HG03565 (cell line): ENCODE data around the gene DNAH1.
"Not testable (repeated sequence)": the region's sequence is repeated elsewhere in the genome, so short reads cannot be mapped to it uniquely, and the experiment has no call there.

Experiments
- ATAC-seq: cut with Tn5 transposase; IDR thresholded peaks from one replicate; pipeline ENCODE4 v1.9.1; 2021; ENCODE audit warnings: mild to moderate bottlenecking, moderate library complexity; ENCODE audit not compliant: unreplicated experiment

Gene DNAH1

DNA sequence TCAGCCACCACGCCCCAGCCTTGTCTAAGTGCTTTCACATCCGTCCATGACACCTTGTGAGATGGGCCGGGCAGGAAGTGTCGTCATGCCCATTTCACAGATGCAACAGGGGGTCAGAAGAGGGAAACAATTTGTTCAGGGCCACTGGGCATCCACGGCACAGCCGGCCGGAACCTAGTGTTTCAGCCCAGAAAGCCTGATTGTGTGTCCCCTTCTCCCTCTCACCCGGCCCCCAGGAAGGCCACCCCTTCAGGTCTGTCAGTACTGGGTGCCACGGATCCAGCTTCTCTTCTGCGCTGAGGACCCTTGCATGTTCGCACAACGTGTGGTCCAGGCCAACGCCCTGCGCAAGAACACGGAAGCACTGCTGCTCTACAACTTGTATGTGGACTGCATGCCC is 15.8 kb downstream of the DNAH1 start:
- ATAC-seq: no peak

- ATAC-seq: no peak
Observed at GRCh38 chr3:52333869-52334557, 17.9 kb downstream of the DNAH1 start.

DNA sequence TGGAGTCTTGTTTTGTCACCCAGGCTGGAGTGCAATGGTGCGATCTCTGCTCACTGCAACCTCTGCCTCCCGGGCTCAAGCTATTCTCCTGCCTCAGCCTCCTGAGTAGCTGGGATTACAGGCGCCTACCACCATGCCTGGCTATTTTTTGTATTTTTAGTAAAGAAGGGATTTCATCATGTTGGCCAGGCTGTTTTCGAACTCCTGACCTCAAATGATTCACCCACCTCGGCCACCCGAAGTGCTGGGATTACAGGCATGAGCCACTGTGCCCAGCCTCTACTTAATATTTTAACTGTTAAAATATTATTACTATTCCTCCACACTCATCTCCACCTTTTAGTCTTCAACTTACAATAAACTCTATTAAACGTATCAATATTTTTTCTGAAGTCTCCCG is 22.0 kb downstream of the DNAH1 start:
- ATAC-seq: not testable (repeated sequence)

DNA sequence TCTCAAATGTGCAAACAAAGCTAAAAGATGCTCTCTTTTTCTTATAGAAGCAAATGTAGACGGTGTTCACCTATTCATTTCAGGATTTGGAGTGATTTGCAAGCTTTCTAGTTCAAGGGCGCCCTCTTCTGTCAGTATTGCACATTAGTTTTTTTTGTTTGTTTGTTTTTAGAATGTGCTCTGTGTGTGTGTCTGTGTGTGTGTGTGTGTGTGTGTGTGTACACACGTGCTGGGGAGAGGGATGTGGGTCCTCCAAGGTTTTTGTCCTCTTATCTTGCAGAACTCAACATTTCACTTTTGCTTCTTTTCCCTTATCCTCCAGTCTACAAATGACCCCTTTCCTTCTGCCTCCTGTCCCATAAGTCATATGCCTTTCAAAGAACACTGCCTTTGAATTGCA is 23.5 kb downstream of the DNAH1 start:
- ATAC-seq: no peak

DNA sequence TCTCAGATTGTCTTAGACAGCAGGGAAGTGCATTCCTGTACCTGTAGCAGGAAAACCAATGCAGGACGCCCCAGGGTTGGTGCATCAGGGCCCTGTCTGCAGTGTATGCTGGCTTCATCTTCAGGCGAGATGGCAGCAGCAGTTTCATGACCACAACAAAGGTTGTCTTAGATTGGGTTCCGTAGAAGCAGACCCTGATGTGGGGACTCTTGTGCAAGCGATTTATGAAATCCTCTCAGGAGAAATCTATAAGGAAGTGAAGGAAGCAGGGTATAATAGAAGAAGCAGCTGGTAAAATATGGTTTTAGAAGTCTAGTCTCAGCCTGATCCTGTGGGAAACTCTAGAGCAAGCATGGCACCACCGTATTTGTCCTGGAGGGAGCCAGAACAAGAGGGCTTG is 25.0 kb downstream of the DNAH1 start:
- ATAC-seq: no peak

DNA sequence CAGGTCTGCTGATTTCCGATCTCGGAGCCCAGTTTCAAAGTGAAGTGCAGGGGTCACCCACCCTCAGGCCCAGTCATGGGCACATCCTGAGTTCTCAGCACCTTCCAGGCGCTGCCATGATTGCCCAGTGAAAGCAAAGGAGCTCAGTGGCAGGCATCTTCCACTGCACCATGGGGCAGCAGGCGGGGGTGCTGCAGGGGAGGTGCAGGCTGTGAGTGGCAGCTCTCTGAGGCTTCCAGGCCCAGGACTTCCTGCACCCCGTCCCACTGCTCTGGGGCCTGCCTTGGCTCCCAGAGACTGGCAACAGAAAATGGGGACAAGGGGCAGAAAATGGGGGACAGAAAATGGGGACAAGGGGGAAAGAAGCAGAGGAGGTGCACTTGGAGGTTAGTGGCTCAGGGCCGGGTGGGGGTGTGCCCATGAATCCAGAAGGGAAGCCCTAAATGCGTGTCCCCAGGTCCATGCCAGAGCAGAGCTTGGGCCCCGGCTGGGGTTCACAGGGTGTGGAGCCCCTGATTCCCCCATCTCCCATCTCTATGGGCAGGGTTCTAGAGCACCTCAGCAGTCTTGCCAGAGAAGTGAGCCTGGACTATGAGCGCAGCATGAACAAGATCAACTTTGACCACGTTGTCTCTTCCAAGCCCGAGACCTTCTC is 28.0 kb downstream of the DNAH1 start:
- ATAC-seq: no peak

DNA sequence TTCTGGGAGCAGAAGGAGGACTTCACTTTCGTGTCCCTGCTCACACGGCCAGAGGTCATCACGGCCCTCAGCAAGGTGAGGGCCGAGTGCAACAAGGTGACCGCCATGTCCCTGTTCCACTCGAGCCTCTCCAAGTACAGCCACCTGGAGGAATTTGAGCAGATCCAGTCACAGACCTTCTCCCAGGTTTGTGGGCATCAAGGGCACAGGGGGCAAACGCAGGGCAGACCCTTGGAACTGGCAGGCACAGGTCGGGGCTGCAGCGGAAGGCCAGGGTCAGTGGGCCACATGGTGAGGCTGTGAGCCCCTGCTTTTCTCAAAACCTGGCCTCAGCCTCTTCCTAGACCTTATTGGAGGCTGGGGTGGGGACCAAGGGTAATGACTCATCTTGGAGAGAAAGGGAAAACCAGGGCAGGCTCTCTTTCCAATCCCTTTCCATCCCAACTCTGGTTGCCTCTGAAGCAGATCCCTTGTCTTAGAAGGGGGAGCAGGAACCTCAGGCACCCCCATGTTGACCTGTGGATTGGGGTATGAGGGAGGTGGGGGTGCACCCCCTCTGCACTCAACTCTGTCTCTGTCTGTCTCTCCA is 29.5 kb downstream of the DNAH1 start:
- ATAC-seq: no peak

- no peak for ATAC-seq
Observed at GRCh38 chr3:52346623-52347530, 30.8 kb downstream of the DNAH1 start.

GRCh38 chr3:52347716-52348635 is 31.9 kb downstream of the DNAH1 start:
- ATAC-seq: no peak

DNA sequence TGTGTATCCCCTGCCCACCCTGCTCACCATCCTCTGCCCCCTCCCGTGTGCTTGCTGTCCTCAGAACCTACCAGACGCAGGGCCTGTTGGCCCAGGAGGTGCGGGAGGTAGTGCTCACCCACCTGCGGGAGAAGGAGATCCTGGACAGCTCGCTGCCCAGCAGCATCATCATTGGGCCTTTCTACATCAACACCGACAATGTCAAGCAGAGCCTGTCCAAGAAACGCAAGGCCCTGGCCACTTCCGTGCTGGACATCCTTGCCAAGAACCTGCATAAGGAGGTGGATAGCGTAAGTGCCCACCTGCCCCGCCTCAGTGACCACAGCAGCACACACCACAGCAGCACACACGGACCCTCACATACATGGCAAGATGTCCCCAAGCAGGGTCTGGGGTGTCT is 33.0 kb downstream of the DNAH1 start:
- ATAC-seq: no peak

GRCh38 chr3:52349611-52350395 is 33.7 kb downstream of the DNAH1 start:
- no peak for ATAC-seq

GRCh38 chr3:52350416-52350815 is 34.3 kb downstream of the DNAH1 start:
- no peak for ATAC-seq

GRCh38 chr3:52350981-52351761 is 35.1 kb downstream of the DNAH1 start:
- no peak for ATAC-seq

GRCh38 chr3:52351762-52352368 is 35.7 kb downstream of the DNAH1 start:
- no peak for ATAC-seq

DNA sequence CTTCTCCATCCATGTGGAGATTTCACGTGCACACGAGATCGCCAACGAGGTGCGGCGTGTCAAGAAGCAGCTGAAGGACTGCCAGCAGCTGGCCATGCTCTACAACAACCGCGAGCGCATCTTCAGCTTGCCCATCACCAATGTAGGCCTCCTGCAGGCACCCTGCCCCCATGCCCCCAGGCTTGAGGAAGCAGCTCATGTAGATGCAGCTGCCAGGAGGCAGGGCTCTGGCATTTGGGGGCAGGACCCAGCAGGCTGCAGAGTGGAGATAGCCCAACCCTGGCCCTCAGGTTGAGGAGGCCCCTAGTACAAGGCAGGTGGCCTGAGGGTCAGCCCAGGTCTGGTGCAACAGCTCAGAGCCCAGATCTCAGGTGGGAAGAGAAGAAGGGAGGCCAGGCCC is 36.4 kb downstream of the DNAH1 start:
- ATAC-seq: no peak

GRCh38 chr3:52353291-52353855 is 37.3 kb downstream of the DNAH1 start:
- ATAC-seq: no peak

- ATAC-seq: no peak
Observed at GRCh38 chr3:52354676-52355075, 38.6 kb downstream of the DNAH1 start.

- no peak for ATAC-seq
Observed at GRCh38 chr3:52355526-52355925, 39.4 kb downstream of the DNAH1 start.
